ENCODE measurements around the gene GGNBP2.
A peak's percentile ranks its signal among the peaks of the same experiment; 100 is the strongest.

The GGNBP2 gene

GRCh38 chr17:36566081-36566480 is 21.4 kb downstream of the GGNBP2 start:
- H3K4me3 ChIP-seq (ENCODE audit: low read depth, low read length) = no peak overlapping the region
- no peak overlapping the region for H3K27ac ChIP-seq (ENCODE audit: low read depth, low read length)
- no peak overlapping the region for H3K9ac ChIP-seq (ENCODE audit: low read length)
- no peaks in the 10 kb centered on the region for H3K4me1 ChIP-seq (ENCODE audit: control insufficient read depth, insufficient read depth, low read length)
- H3K9me3 ChIP-seq (ENCODE audit: control insufficient read depth, insufficient read depth, low read depth, low read length) = no peaks in the 10 kb centered on the region
- no peaks in the 10 kb centered on the region for H3K27me3 ChIP-seq (ENCODE audit: control insufficient read depth, insufficient read depth, low read length)
- peaks cover 66% of the 10 kb centered on the region for H3K36me3 ChIP-seq (ENCODE audit: control insufficient read depth, insufficient read depth, low read length)

GRCh38 chr17:36575028-36575427 is 30.3 kb downstream of the GGNBP2 start:
- H3K4me1 ChIP-seq (ENCODE audit: control insufficient read depth, insufficient read depth, low read length) = no peaks in the 10 kb centered on the region
- no peak overlapping the region for H3K4me3 ChIP-seq (ENCODE audit: low read depth, low read length)
- H3K27me3 ChIP-seq (ENCODE audit: control insufficient read depth, insufficient read depth, low read length) = no peaks in the 10 kb centered on the region
- H3K27ac ChIP-seq (ENCODE audit: low read depth, low read length) = no peak overlapping the region
- no peaks in the 10 kb centered on the region for H3K9me3 ChIP-seq (ENCODE audit: control insufficient read depth, insufficient read depth, low read depth, low read length)
- no peak overlapping the region for H3K9ac ChIP-seq (ENCODE audit: low read length)
- peaks cover 63% of the 10 kb centered on the region for H3K36me3 ChIP-seq (ENCODE audit: control insufficient read depth, insufficient read depth, low read length)

- Histone ChIP-seq H3K4me3 (ENCODE audit: low read depth, low read length) (no peak overlapping the region), H3K4me1 (ENCODE audit: control insufficient read depth, insufficient read depth, low read length) (no peaks in the 10 kb centered on the region), H3K9me3 (ENCODE audit: control insufficient read depth, insufficient read depth, low read depth, low read length) (no peaks in the 10 kb centered on the region), H3K36me3 (ENCODE audit: control insufficient read depth, insufficient read depth, low read length) (peaks cover 64% of the 10 kb centered on the region), H3K27me3 (ENCODE audit: control insufficient read depth, insufficient read depth, low read length) (no peaks in the 10 kb centered on the region), H3K27ac (ENCODE audit: low read depth, low read length) (no peak overlapping the region), H3K9ac (ENCODE audit: low read length) (no peak overlapping the region)
These were observed 32.1 kb downstream of the GGNBP2 start for GRCh38 chr17:36576793-36577192.

- H3K27ac ChIP-seq (ENCODE audit: low read depth, low read length) = no peak overlapping the region
- no peaks in the 10 kb centered on the region for H3K4me1 ChIP-seq (ENCODE audit: control insufficient read depth, insufficient read depth, low read length)
- H3K9ac ChIP-seq (ENCODE audit: low read length) = no peak overlapping the region
- H3K9me3 ChIP-seq (ENCODE audit: control insufficient read depth, insufficient read depth, low read depth, low read length) = no peaks in the 10 kb centered on the region
- H3K36me3 ChIP-seq (ENCODE audit: control insufficient read depth, insufficient read depth, low read length) = peaks cover 65% of the 10 kb centered on the region
- H3K27me3 ChIP-seq (ENCODE audit: control insufficient read depth, insufficient read depth, low read length) = no peaks in the 10 kb centered on the region
- no peak overlapping the region for H3K4me3 ChIP-seq (ENCODE audit: low read depth, low read length)
These were observed 34.0 kb downstream of the GGNBP2 start for GRCh38 chr17:36578671-36579070.

GRCh38 chr17:36583787-36584186 is 39.1 kb downstream of the GGNBP2 start:
- Histone ChIP-seq H3K4me3 (ENCODE audit: low read depth, low read length) (no peak overlapping the region), H3K9me3 (ENCODE audit: control insufficient read depth, insufficient read depth, low read depth, low read length) (no peaks in the 10 kb centered on the region), H3K27me3 (ENCODE audit: control insufficient read depth, insufficient read depth, low read length) (no peaks in the 10 kb centered on the region), H3K36me3 (ENCODE audit: control insufficient read depth, insufficient read depth, low read length) (peaks cover 80% of the 10 kb centered on the region), H3K4me1 (ENCODE audit: control insufficient read depth, insufficient read depth, low read length) (no peaks in the 10 kb centered on the region), H3K9ac (ENCODE audit: low read length) (no peak overlapping the region), H3K27ac (ENCODE audit: low read depth, low read length) (no peak overlapping the region)

GRCh38 chr17:36586138-36586537 is 41.4 kb downstream of the GGNBP2 start:
- Histone ChIP-seq H3K4me1 (ENCODE audit: control insufficient read depth, insufficient read depth, low read length) (peaks cover 4% of the 10 kb centered on the region), H3K27ac (ENCODE audit: low read depth, low read length) (no peak overlapping the region), H3K9me3 (ENCODE audit: control insufficient read depth, insufficient read depth, low read depth, low read length) (no peaks in the 10 kb centered on the region), H3K36me3 (ENCODE audit: control insufficient read depth, insufficient read depth, low read length) (peaks cover 69% of the 10 kb centered on the region), H3K27me3 (ENCODE audit: control insufficient read depth, insufficient read depth, low read length) (no peaks in the 10 kb centered on the region), H3K9ac (ENCODE audit: low read length) (no peak overlapping the region), H3K4me3 (ENCODE audit: low read depth, low read length) (no peak overlapping the region)

GRCh38 chr17:36590082-36590481 is 45.4 kb downstream of the GGNBP2 start:
- peaks cover 23% of the 10 kb centered on the region for H3K4me1 ChIP-seq (ENCODE audit: control insufficient read depth, insufficient read depth, low read length)
- no peaks in the 10 kb centered on the region for H3K27me3 ChIP-seq (ENCODE audit: control insufficient read depth, insufficient read depth, low read length)
- no peak overlapping the region for H3K4me3 ChIP-seq (ENCODE audit: low read depth, low read length)
- H3K9me3 ChIP-seq (ENCODE audit: control insufficient read depth, insufficient read depth, low read depth, low read length) = no peaks in the 10 kb centered on the region
- H3K36me3 ChIP-seq (ENCODE audit: control insufficient read depth, insufficient read depth, low read length) = peaks cover 42% of the 10 kb centered on the region
- no peak overlapping the region for H3K27ac ChIP-seq (ENCODE audit: low read depth, low read length)
- H3K9ac ChIP-seq (ENCODE audit: low read length) = no peak overlapping the region

- H3K4me3 ChIP-seq (ENCODE audit: low read depth, low read length) = peak within 1 kb of the TSS; percentile 91
- peaks cover 23% of the 10 kb centered on the region for H3K4me1 ChIP-seq (ENCODE audit: control insufficient read depth, insufficient read depth, low read length)
- H3K36me3 ChIP-seq (ENCODE audit: control insufficient read depth, insufficient read depth, low read length) = peaks cover 37% of the 10 kb centered on the region
- H3K27ac ChIP-seq (ENCODE audit: low read depth, low read length) = peak within 1 kb of the TSS; percentile 61
- H3K27me3 ChIP-seq (ENCODE audit: control insufficient read depth, insufficient read depth, low read length) = no peaks in the 10 kb centered on the region
- no peaks in the 10 kb centered on the region for H3K9me3 ChIP-seq (ENCODE audit: control insufficient read depth, insufficient read depth, low read depth, low read length)
- peak within 1 kb of the TSS; percentile 82 for H3K9ac ChIP-seq (ENCODE audit: low read length)
These were observed 47.0 kb downstream of the GGNBP2 start, which contains the start of gene DHRS11 for GRCh38 chr17:36591434-36592315. DHRS11 (plus strand) TSS chr17:36591879; CDS start chr17:36592010, 131 bp downstream.

- H3K36me3 ChIP-seq (ENCODE audit: control insufficient read depth, insufficient read depth, low read length) = peaks cover 33% of the 10 kb centered on the region
- peak overlapping the region; percentile 82 for H3K9ac ChIP-seq (ENCODE audit: low read length)
- H3K27me3 ChIP-seq (ENCODE audit: control insufficient read depth, insufficient read depth, low read length) = no peaks in the 10 kb centered on the region
- peak overlapping the region; percentile 91 for H3K4me3 ChIP-seq (ENCODE audit: low read depth, low read length)
- peak overlapping the region; percentile 61; the same call in 1 of the 2 replicates for H3K27ac ChIP-seq (ENCODE audit: low read depth, low read length)
- peaks cover 23% of the 10 kb centered on the region for H3K4me1 ChIP-seq (ENCODE audit: control insufficient read depth, insufficient read depth, low read length)
- H3K9me3 ChIP-seq (ENCODE audit: control insufficient read depth, insufficient read depth, low read depth, low read length) = no peaks in the 10 kb centered on the region
These were observed 47.6 kb downstream of the GGNBP2 start for GRCh38 chr17:36592316-36592715.

- Histone ChIP-seq H3K27me3 (ENCODE audit: control insufficient read depth, insufficient read depth, low read length) (no peaks in the 10 kb centered on the region), H3K9ac (ENCODE audit: low read length) (peak overlapping the region; percentile 82), H3K9me3 (ENCODE audit: control insufficient read depth, insufficient read depth, low read depth, low read length) (no peaks in the 10 kb centered on the region), H3K27ac (ENCODE audit: low read depth, low read length) (no peak overlapping the region), H3K4me1 (ENCODE audit: control insufficient read depth, insufficient read depth, low read length) (peaks cover 23% of the 10 kb centered on the region), H3K4me3 (ENCODE audit: low read depth, low read length) (peak overlapping the region; percentile 91), H3K36me3 (ENCODE audit: control insufficient read depth, insufficient read depth, low read length) (peaks cover 30% of the 10 kb centered on the region)
These were observed 48.1 kb downstream of the GGNBP2 start for GRCh38 chr17:36592716-36593321.

GRCh38 chr17:36593656-36594316 is 49.1 kb downstream of the GGNBP2 start:
- Histone ChIP-seq H3K36me3 (ENCODE audit: control insufficient read depth, insufficient read depth, low read length) (peaks cover 31% of the 10 kb centered on the region), H3K4me3 (ENCODE audit: low read depth, low read length) (no peak overlapping the region), H3K4me1 (ENCODE audit: control insufficient read depth, insufficient read depth, low read length) (peaks cover 23% of the 10 kb centered on the region), H3K9ac (ENCODE audit: low read length) (no peak overlapping the region), H3K27me3 (ENCODE audit: control insufficient read depth, insufficient read depth, low read length) (no peaks in the 10 kb centered on the region), H3K27ac (ENCODE audit: low read depth, low read length) (no peak overlapping the region), H3K9me3 (ENCODE audit: control insufficient read depth, insufficient read depth, low read depth, low read length) (no peaks in the 10 kb centered on the region)

All from HUES6 (cell line).